Stimulated activated CD8-positive, alpha-beta memory T cell treated with anti-CD3 and anti-CD28 coated beads, Interleukin-15, amount 100 ng/mL, for 1 hour (primary cell): ENCODE measurements around the gene EFR3B.

ENCODE experiments used
- DNase-seq: peaks from one replicate; pipeline ENCODE4 v3.0.0-alpha.2; 2020; ENCODE audit warnings: low read depth

Gene EFR3B

DNA sequence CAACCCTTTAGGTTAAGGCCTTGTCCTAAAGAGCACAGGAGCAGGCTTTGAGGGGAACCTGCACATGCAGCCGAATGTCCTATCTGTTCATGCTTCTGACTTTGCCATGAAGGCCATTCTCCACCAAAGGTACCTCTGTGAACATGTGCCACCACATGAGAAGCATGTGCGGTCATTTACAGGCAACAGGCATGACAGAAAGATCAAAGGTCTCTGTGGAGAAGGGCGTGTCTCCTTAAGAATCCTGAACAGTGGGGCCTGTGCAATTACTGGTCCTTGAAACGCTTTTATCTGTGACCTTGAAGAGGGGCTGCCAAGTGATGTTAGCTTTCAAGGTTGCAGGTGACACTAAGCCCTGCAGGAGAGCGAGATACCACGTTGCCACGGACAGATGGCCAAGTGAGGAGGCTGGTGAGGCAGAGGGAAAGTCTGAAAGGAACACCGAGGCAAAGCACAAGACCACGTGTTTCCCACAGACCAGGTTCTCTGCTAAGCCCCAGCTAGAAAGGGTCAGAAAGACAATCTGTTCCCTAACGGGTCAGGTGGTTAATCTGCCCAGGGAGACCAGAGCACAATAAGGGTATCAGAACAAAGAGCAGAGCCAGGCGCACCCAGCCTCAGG is 146.0 kb downstream of the EFR3B start:
- DNase-seq = no peak

DNA sequence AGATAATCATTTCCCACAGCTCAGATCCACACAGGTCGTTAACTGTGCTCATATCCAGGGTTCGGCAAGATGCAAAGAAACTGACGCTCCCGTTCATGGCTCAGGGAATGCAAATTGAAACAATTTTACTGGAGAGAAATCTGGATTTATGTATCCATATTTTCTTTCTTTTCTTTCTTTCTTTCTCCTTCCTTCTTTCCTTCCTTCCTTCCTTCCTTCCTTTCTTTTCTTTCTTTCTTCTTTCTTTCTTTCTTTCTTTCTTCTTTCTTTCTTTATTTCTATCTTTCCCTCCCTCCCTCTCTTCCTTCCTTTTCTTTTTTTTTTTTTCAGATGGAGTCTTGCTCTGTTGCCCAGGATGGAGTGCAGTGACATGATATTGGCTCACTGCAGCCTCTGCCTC is 146.5 kb downstream of the EFR3B start:
- DNase-seq = no peak

DNA sequence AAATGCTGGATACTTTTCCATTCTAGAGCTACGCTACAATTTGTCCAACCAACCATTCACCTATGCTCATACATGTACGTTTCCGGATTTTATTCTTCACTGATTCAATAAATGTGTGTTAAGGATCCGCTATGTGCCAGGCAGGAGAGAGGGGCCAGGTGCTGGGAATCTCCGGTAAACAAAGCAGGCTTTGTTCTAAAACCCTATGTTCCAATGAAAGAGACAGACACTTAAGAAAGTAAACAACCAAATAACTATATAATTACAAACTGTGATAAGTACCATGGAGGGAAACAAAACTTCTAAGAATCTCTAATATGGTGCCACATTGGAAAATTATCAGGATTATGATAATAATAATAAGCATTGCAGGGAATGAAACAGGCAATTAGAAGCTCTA is 148.7 kb downstream of the EFR3B start:
- DNase-seq = no peak

DNA sequence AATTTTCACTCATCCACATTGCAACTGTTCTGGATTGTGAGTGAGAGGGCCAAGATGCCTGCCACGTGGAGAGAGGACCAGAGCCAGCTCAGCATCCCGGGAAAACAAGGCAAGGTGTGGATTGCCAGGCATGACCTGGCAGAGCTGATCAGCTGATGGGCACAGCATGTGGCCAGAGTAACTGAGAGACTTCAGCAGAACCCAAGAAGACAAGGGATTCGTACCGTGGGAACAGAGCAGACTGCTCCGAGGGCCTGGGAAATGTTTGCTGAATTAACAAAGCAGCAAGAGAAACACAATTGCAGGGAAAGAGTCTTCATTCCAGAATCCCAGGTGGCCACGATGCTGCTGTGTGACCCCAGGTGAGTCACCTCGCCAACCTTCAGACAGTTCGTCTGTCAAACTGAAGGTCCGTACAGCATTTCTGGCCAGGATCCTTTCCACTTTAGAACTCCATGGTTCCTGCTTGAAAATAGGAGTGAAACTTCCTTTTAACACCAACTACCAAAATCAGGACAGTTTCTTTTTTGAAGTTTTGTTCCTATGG is 152.8 kb downstream of the EFR3B start:
- no peak for DNase-seq

DNA sequence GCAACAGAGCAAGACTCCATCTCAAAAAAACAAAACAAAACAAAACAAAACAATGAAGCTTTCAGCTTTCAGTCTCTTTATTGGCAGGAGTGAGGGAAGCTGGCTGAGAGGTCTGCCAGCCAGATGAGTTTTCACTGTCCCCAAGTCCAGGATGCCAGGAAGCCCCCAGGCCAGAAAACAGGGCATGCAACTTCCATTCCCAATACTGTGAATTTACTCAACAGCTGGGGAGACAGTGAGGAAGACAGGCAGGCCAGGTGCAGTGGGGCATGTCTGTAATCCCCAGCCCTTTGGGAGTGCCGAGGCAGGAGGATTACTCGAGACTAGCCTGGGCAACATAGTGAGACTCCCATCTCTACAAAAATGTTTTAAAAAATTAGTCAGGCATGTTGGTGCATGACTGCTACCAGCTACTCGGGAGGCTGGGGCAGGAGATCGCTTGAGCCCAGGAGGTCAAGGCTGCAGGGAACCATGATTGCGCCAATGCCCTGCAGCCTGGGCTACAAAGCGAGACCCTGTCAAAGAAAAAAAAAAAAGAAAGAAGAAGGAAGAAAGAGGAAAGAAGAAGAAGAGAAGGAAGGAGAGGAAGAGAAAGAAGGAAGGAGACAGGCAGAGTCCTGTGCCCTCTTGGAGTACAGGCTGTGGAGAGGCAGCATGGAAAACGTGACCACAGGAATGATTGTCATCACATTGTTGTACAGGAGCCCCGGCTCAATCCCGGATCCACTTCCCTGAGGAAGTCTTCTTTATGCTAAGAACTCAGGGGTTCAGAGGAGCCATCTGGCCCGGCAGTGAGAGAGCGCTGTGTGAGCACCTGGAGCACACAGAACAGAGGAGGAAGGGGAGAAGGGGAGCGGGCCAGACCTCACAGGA is 155.7 kb downstream of the EFR3B start:
- no peak for DNase-seq

DNA sequence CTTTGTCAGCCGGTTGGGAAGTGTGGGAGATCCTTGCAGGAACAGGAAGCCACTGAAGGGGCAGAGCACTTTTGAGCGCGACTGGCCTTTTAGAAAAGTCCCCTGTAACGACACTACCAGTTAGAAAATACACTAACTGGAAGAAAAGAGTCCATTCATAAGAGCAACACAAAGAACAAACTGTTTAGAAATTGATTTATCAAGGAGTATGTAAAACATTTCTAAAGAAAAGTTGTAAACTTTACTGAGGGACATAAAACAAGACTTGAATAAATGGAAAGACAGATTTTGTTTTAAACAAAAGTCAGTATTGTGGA is 156.3 kb downstream of the EFR3B start:
- DNase-seq = no peak

DNA sequence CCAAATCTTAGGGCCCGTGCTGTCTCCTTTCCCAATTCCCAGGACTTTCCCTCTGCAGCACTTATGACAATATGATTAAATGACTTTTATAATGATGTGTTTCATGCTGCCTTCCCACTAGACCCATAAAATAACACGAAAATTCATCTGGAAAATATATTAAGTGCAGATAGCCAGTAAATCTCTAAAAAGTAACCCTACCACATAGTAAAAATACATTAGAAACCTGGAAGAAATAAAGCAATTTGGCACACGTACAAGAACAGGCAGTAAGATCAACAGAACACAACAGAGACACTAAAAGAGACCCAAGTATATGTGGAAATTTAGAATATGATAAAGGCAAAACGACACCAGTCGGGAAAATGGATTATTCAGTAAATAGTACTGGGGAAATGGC is 156.7 kb downstream of the EFR3B start:
- DNase-seq = no peak

DNA sequence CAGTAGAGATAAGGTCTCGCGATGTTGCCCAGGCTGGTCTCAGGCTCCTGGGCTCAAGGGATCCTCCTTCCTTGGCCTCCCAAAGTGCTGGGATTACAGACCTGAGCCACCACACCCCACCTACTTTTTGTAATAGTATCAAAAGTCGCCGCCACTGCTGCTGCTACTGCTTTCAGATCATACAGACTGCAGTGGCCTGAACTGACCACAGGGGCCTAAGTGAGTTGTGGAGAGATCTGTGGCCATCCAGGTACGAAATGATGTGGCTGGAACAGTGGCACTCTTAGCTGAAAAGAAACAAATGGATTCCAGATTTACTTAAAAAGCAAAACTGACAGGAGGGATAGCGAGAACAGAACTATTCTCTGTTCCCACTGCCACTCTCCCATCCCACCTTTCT is 159.4 kb downstream of the EFR3B start:
- no peak for DNase-seq

DNA sequence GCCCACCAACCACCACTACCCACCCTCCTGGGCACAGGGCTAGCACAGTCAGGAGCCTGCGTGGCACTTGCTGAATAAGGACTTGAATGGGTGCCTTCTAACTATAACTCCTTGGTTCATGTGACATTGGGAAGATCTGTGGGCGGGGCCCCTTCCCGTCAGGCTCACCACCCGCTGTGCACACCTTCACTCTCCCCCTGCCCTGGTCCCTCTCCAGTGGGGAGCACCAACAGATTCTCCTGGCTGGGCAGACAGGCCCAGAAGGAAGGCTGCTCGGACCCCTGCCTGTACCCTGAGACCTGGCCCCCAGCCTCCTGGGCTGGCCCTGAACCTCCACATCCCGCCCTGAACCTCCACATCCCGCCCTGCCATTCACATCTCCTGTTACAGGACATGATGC is 159.9 kb downstream of the EFR3B start:
- no peak for DNase-seq

DNA sequence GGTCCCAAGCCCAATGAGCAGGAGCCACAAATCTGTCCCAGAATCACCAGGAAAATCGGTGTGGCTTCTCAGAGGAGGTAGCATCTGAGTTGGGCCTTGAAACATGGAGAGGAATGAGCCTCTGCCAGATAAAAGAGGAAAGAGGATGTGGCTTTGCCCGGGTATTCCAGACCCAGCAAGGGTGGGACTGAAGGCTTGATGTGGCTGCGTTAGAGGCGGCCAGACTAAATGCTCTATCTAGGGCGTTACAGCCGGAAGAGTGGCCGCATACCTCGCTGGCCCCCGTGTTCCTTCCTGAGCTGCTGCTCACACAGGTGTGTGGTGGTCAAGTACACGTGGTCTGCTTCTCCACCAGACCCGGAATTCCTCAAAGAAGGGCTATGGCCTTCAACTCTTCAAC is 160.4 kb downstream of the EFR3B start:
- no peak for DNase-seq

DNA sequence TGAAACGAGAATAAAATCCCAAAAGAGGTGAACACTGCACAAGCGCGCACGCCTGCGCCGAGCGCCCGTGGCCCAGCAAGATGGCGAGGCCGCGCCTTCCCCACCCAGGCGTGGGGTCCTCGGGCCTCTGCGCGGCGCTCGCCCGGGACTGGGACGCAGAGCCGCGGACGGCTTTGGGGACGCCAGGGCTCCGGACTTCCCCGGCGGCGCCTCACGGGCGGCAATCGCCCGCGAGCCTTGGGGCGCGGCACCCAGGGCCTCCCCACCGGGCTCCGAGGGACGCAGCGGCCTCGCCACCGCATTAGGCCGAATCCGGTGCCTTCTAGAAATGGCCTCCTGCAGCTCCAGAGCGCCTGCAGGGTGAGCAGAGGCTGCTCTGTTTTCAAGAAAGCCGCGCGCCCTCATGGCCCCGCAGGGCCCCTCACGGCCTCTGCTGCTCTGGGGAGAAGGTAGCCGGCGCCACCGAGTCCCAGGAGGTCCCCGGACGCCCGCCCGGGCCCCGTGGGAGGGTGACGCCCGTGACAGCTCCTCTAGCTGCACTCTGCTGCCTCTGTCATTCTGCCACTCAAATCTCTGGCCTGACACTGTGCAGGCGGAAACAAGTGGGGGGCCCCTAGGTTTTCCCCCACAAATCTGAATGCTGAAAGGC is 162.4 kb downstream of the EFR3B start:
- no peak for DNase-seq

DNA sequence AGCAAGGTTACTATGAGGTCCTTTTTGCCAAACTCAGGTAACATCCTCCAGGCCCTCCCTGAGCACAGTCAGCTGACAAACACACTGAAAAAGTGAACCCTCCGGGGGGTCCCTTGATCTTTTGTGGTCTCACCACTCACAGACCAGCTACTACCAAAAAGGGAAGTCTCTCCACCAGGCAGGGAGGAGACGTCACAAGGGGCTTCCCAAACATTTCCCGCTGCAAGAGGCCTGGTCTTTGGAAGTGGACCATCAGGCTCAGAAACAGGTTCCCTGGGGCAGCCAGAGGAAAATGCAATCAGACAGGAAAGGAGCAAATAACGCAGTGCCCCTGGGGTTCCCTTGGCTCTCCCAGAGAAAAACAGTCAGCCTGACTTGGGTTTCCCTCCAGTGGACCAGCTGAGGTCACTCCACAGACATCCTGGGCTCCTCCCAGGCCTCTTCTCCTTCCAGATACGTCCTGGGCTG is 165.2 kb downstream of the EFR3B start:
- DNase-seq = no peak
